GM19238 (cell line): ENCODE data around the gene POC1B.

Experiments used
- DNase-seq: peaks from one replicate; pipeline ENCODE4 v3.0.0; 2011; ENCODE audit warnings: low spot score; ENCODE audit not compliant: insufficient read length

POC1B gene

GRCh38 chr12:89497467-89497866 lies 28.4 kb downstream of the POC1B start:
- no peak for DNase-seq

DNA sequence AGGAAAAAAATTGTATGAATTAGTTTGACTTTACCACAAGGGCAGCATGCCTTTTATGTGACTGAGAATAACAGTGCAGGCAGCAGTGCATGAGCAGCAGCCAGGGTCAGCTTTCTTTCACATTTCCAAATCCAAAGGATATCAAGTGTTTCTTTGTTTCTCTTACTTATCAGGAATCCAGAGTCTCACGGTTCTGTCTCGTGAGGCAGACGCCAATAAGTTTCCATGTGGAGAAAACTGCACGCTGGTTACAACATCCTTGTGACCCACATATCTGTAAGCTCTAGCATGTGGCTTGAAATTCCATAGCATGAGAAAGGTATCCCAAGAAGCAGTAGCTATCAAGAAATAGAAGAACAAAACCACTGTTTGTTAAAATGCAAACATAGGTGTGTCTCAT lies 28.8 kb downstream of the POC1B start:
- no peak for DNase-seq

DNA sequence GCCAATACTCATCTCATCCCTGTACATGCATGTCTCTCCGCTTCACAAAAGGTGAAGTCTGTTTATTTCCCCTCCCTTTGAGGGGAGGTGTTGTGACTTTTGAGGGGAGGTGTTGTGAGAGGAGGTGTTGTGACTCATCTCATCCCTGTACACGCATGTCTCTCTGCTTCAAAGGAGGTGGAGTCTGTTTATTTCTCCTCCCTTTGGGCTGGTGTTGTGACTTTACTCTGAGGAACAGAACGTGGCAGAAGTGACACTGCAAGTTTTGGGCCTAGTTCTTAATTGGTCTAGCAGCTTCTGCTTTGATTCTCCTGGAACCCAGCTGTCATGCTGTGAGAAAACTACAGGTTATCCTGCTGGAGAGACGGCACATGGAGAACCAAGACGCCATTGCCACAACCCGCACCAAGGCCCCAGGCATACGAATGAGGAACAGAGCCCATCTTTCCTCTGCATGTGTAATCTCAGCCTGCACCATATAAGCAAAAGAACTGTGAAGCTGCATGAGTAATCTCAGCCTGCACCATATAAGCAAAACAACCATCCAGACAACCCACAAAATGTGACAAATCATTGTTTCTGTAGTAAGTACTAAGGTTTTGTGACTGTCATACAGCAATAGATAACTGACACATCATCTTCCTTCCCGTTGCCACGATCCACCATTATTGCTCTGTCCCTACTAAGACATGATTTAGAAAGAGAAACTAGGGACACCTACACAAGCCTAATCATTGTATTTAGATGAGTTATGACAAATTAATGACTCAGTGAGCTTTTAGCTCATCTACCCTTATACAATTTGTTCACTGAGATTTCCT lies 31.2 kb downstream of the POC1B start:
- DNase-seq: no peak

- no peak for DNase-seq
Measured at GRCh38 chr12:89493670-89494302, 32.1 kb downstream of the POC1B start.

DNA sequence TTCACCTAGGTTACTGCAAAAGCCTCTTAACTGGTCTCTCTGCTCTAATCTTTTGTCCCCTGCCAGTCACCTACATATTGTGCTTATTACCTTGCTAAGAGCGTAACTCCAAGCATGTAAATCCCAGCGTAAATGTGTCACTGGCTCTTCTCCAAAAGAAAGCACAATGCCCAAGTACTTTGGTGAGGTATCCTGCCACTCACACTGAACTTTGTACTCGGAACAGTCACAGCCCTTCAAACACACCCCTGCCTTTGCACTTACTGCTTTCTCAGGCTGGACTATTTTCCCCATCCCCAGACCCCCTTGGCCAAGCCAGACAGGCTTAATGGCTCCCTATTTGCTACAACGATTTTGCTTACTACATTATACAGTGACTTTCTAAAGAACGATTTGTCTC lies 33.0 kb downstream of the POC1B start:
- no peak for DNase-seq

DNA sequence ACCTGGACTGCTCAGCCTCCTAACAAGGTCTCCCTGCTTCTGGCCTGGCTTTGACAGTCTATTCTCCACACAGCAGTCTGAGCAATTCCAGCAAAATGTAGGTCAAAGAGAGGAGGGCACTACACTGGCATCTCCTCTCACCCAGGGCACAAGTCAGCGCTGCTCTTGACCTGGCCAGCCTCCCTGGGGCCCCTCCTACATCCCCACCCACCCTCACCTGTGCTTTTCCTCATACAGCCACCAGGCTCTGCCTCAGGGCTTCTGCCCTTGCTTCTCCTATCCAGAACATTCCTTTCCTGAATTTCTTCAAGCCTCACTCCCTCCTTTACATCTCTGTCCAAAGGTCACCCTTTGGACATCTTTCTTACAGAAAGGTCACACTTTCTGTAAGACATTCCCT lies 34.9 kb downstream of the POC1B start:
- DNase-seq: no peak

DNA sequence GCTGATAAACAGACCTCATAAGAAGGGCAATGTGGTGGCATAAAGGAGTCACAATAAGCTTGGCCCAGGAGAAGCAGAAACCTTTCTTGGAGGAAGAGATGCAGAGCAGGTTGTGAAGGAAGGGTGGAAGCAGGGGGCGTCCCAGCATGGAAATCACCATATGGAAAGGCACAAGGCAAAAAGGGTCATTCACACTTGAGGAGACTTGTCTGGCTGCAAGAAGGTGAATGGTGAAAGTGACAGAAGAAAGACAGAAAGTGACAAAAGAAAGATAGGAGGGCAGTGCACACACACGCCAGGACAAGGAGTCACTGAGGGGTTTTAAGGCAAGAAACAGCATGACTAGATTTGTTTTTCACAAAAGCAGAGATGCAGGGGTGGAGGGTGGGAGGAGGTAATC lies 39.6 kb downstream of the POC1B start:
- no peak for DNase-seq

- no peak for DNase-seq
Measured at GRCh38 chr12:89484470-89484869, 41.4 kb downstream of the POC1B start.

DNA sequence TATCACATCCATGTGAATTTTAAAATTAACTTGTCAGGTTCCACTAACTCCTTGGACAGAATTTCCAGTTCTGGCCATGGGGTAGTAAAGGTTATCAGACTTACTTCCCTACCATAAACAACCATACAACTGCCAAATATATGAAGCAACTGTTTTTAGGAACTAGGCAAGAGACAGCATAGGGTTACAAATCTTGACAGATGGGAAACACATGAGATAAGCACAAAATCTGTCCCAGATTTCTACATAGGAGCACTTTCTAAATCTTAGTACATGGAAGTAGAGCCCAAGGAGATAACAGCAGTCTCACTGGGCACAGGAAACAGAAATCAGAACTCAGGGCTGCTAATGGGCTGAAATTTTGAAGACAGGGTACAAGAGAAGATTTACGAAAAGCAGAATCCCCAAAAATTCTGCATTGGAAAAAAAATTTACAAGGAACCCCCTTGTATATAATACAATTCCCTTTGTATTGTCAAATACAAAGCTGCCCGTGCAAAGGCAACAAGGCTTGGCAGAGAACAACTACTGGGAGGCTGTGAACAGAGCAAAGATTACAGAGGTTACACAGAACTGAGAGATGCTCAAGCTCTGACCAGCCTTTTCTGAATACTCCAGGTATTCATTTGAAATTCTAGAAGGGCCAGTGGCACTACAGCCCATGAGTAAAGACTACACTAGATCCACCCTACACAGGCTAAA lies 44.5 kb downstream of the POC1B start:
- no peak for DNase-seq

GRCh38 chr12:89479982-89480381 lies 45.9 kb downstream of the POC1B start:
- DNase-seq: no peak

- no peak for DNase-seq
Measured at GRCh38 chr12:89477633-89478279, 48.1 kb downstream of the POC1B start.

DNA sequence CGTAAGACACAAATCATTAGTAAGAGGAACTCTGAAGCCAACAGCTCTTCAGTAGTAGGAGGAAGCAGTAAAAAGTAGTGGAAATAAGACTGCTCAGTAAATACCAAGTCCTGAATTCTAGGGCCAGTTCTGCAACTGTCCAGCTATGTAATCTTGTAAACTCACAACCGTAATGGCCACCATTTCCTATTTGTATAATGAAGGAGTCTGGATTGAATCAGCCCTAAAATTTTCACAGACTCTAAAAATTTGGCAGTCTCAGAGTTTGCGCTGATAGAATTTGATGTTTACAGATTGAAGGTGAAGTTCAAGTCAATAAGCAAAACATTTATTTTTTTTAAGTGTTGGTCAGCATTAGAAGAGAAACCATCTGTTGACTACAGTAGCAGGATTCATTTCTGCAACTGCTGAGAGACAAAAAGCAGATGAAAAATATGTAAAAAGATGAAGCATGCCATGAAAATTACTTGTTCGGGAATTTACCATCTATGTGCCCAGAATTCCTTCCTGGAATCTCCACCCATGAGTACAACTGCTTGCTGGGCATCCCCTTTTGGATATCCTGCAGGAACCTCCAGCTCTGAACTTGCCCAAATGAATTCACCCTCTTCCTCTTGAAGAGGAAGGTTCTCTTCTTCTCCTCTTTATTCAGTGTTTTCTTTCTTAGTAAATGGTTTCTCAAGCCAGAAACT lies 48.8 kb downstream of the POC1B start:
- no peak for DNase-seq

DNA sequence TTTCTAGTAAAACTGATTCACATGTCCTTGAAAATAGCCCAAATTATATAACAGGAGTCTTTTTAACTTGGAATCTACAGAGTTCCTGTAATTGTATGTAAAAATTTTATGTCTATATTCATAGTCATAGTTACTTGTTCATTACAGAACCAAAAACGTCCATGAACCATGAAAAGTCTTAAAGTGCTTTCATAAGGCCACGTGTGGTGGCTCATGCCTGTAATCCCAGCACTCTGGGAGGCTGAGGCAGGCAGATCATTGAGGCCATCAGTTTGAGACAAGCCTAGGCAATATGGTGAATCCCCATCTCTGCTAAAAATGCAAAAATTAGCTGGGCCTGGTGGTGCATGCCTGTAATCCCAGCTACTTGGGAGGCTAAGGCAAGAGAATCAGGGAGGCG lies 49.6 kb downstream of the POC1B start:
- DNase-seq: no peak

DNA sequence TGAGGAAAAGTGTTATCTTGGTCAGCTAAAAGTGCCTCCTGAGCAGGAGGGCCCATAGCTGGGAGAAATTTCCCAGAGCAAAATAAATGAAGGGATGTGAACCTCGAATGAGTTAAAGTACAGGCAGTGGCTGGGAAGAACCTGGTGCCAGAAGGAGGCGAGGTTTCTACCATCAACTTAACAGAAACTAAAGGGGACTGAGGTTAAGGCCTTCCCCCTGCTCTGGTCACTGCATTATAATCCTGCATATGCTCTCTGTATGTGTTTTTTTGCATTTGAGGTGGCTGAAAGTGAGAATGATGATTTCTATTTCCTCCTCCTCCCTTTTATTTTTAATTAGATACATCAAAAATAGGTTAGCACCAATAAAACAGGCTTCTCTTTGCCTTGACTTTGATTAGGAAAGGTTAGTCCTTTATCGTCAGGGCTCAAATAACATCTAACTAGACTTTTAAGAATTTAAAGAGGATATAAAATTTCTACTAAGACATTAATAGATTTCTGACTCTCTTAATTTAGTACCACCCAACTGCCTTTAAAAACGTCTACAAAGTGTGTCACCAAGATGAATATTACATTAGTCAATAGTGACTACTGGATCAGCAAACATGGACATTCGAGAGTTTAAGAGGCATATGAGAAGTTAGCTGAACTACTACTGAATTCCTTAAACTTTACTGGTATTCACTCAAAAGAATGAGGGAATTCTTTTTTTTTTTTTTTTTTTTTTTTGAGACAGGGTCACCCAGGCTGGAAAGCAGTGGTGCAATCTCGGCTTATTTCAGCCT lies 50.5 kb downstream of the POC1B start:
- DNase-seq: no peak

DNA sequence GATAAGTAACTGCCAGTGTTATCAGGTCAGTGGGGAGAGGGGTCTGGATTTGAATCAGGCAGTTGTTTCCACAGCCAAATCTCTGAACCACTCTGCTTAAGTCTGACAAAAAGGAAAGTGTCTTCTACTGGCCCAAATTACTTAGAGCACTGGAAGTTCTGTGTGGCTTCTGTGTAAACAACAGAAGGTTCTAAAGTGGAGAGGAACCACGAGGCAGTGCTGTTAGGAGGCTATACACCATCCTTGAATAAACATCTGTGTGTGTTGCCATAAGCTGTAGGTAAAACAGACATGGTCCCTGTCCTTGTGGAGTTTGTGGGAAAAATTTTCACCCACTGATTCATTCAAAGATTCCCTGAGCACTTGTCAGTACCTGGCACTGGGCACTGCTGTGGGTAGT lies 51.2 kb downstream of the POC1B start:
- no peak for DNase-seq

DNA sequence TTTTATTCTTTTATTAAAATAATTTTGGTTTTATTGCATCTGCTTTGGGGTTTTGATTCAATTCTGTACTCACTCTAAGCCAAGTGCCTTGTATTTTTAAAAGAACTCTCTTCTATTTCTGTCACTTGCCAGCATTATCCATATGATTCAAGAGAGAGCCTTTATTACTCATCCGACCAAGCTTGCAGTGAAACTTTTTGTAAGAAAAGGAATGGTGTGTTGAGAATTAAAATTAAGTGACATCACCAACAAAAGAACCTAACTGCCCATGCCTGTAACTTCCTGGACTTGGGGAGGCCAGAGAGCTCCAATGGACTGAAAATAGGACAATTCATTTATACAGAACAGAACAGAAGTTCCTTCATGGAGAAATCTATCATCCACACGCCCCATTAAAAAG lies 53.3 kb downstream of the POC1B start:
- no peak for DNase-seq

- no peak for DNase-seq
Measured at GRCh38 chr12:89470741-89471509, 54.9 kb downstream of the POC1B start.

DNA sequence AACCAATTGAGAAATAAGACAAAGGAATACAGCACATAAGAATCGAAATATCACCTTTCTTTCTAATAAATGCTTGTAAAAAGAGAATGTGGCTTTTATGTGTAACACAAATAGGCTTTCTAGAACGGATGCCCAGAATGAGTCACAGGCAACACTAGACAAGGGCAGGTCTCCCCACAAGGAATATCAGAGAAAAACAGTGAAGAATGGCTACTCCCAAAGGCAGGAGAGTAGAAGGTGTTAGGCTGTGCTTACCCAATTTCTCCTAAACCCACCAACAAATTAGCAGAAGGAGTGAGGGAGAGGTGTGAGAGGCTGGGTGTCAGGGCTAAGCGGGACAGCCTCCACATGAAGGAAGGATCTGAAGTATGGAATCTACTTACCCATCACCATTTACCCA lies 56.5 kb downstream of the POC1B start:
- no peak for DNase-seq

DNA sequence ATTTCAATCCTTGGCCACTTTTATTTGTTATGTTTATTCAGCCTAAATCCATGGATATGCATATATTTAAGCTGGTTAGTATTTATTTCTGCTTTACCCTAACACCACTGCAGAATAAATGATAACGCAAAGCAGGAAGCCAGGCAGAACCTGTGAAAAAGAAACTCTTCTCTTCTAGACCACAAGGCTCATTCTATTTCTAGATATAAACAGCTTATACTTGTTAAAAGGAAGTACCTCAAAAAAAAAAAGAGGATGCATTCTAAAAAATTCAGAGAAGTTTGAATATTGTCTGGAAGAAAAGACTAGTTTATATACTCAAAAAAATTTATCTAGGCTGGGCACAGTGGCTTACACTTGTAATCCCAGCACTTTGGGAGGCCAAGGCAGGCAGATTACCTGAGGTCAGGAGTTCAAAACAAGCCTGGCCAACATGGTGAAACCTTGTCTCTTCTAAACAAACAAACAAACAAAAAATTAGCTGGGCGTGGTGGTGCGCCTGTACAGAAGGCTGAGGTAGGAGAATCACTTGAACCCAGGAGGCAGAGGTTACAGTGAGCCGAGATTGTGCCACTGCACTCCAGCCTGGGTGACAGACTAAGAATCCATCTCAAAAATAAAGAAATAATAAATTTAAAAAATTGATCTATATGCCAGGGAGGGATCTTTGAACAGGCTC lies 57.1 kb downstream of the POC1B start:
- no peak for DNase-seq
